GM19455 (cell line): ENCODE results near the gene ZNF236.
"Not testable (repeated sequence)": the region's sequence is repeated elsewhere in the genome, so short reads cannot be mapped to it uniquely, and the experiment has no call there.

Experiments
- ATAC-seq: cut with Tn5 transposase; IDR thresholded peaks from one replicate; pipeline ENCODE4 v1.9.1; 2021; ENCODE audit not compliant: unreplicated experiment

ZNF236 gene

DNA sequence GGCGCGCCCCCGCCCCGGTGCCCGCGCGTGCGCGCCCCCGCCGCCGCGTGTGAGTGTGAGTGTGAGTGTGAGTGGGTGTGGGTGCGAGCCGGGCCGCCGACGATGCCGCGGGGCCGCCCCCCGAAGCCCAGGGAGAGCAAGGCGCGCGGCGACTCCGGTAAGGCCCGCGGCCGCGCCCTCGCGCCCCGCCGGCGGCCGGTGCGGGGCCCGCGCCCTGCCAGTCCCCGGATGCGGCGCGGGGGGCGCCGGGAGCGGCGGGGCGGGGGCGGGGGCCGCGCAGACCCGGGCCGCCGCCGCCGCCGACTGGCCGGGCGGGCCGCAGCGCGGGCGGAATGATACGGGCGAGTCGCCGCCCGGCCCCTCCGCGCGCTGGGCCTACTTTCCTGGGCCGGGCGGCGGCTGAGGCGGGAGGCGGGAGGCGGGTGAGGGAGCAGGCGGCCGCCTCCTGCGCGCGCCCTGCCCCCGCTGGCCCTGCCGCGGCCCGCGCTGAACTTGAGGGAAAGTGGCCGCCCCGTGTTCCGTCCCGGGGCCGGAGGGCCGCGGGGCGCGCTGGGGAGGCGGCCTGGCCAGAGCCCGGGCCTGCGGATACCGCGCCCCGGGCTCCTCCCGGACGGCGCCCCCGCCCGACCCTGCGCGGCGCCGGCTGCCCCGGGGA, at the start of gene ZNF236:
Gene ZNF236 (plus strand): TSS at position 52 of the 655 bp plus-strand sequence. CDS start 51 bp downstream, at position 103.
- peak; percentile 32 for ATAC-seq

DNA sequence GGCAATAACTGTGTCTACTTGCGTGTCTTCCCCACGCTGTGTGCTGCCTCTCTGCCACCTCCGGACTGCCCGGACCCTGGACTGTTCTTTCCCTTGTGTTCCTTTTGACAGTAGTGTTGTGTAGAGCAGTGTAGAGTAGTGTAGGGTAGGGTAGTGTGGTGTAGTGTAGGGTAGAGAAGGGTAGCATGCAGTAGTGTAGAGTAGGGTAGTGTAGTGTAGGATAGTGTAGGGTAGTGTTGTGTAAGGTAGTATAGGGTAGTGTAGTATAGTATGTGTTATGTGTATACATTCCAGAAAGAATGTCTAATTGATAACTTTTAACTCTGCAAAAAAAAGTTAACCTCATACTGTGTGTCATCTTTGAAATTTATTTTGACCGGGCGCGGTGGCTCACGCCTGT, 49.7 kb upstream of the ZNF236 start:
- no peak for ATAC-seq

DNA sequence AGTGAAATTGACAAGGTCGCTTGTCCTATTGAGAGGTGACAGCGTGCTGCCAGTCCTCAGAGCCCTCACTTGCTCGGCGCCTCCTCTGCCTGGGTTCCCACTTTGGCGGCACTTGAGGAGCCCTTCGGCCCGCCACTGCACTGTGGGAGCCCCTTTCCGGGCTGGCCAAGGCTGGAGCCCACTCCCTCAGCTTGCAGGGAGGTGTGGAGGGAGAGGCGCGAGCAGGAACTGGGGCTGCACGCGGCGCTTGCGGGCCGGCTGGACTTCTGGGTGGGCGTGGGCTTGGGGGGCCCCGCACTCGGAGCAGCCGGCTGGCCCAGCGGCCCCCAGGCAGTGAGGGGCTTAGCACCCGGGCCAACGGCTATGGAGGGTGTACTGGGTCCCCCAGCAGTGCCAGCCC, 45.3 kb upstream of the ZNF236 start:
- ATAC-seq = not testable (repeated sequence)

DNA sequence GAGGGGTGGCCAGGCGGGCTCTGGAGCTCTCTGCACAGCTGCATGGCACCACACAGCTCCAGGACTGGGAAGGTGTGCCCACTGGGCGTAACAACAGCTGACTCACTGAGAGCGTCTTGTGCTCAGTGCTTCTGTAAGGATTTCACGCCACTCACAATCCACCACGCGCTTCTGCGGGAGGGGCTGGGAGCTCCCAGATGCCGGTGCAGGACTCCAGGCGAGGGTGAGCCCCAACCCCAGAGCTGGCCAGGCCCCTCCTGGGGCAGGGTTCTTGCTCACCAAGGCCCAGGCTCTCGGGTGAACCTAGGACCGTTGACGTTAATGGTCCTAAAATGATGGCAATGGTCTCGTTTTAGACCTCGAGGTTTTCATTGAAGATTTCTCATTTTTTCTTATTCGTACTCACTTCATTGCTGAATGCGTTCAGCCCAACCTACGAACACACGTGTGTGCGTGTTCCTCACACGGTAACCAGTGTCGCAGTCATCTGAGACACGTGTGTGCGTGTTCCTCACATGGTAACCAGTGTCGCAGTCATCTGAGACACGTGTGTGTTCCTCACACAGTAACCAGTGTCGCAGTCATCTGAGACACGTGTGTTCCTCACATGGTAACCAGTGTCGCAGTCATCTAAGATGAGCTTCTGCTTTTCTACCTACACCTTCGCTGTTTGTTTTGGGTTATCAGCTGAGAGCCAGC, 38.4 kb upstream of the ZNF236 start:
- no peak for ATAC-seq

DNA sequence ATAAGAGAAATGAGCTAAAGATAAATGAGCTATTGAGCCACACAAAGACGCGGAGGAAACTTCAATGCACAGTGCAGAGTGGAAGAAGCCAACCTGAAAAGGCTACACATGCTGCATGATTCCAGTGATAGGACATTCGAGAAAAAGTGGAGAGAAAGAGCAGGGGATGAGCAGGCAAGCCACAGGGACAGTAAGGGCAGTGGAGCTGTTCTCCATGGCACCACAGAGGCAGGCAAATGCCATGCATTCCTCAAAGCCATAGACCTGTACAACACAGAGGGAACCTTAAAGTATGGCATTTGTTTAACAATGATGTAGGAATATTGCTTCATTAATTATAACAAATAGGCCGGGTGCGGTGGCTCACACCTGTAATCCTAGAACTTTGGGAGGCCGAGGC, 36.5 kb upstream of the ZNF236 start:
- ATAC-seq = no peak

DNA sequence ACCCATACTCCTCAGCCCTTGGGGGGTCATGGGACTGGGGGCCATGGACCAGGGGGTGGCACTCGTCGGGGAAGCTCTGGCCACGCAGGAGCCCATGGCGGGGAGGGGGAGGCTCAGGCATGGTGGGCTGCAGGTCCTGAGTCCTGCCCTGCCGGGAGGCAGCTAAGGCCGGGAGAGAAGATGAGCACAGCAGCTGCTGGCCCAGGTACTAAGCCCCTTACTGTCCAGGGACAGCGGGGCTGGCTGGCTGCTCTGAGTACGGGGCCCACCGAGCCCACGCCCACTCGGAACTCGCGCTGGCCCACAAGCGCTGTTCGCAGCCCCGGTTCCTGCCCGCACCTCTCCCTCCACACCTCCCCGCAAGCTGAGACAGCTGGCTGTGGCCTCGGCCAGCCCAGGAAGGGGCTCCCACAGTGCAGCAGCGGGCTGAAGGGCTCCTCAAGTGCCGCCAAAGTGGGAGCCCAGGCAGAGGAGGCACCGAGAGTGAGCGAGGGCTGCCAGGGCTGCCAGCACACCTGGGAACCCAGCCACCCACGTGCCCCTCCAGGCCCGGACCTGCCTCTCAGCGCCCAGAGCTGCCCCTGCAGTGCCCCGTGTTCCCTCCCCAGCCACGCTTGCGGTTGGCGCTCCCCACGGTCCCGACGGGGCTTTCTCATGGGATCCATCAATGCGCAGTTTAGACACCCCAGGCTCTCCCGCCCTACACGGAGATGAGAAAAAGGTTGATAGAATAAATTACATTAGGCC, 33.6 kb upstream of the ZNF236 start:
- no peak for ATAC-seq

DNA sequence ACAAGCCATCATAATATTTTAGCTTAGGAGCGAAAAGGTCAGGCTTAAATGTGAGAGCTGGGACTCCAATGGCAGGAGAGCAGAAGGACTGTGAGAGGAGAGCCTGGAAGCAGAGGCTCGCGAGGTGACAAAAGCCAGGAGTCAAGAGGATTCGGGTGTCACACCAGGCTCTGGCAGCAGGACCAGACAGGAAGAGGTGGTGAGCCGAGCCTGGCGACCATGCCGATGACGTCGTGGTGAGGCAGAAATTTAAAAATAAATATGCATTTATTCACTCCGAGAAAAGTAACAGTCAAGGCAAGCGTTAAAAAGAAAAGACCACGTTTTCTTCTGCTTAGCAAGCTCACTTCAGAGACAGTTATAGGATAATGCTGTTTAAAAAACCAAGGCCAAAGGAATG, 31.3 kb upstream of the ZNF236 start:
- no peak for ATAC-seq

DNA sequence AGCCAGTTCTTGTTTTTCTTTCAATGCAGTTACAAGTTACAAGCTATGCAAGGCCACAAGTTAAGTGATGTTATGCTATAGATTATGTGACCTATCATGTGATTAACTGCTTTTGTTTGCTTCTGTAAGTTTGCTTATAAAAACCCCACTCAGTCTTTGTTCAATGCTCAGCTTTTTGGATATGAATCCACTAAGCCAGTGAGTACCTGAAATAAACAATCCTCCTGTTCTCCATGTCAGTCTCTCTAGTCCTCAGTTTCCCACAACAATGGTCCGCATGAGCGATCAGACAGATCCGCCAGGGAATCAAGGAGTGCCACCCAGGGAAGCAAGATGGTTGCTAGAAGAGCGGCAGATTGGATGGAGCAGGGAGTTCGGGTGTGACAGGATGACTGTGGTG, 30.7 kb upstream of the ZNF236 start:
- ATAC-seq = no peak

DNA sequence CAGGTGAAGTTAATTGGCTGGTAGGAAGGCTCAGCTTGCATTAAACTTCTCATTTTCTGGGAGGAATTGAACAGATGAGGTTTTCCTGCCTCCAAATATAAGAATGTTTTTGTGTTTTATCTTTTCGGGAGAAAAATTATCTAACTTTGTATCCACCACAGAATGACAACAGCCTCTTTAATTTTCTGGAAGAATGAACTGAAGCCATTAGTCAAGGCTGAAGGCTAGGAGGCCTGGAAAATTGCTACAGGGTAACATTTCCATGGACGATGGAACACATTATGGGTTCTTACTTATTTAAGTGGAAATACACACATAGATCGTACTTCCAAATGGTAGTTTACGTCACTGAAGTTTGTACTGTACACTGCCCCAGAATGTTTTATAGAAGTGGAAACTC, 28.0 kb upstream of the ZNF236 start:
- no peak for ATAC-seq

DNA sequence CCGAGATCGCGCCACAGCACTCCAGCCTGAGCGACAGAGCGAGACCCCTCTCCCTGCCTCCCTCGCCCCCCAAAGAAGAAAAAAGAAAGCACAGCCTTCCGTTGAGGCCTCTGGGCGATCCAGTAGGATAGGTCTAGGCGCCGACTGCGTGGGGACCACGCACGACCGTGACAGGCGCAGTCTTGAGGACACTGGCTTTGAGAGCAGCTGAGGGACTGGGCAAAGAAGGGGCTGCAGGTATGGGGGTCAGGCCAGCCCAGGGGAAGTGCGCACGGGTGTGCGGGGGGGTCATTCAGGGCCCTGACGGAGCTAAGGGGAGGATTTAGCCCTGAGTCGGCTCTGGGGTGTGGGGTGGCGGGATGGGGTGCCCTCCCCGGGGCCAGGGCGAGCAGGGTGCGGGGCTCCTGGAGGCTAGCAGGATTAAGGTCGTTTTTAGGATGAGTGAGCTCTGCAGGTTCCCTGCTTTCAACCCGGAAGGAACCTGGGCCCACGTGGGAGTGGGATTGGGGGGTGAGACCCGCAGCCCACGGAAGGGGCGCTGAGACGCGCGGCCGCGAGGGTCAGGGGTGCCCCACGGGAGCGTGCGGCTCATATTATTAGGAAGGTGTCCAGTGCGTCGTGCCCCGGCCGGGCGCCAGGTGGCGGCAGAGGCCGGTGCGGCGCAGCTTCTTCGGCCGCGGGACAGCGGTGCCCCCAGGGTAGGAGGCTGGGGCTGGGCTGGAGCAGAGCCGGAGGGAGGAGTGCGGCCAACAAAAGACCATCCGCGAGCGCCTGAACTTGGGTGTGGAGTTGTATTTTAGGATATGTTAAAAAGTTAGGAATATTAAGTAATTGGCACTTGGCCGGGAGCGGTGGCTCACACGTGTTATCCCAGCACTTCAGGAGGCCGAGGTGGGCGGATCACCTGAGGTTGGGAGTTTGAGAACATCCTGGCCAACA, 20.5 kb upstream of the ZNF236 start:
- ATAC-seq = peak; percentile 93

DNA sequence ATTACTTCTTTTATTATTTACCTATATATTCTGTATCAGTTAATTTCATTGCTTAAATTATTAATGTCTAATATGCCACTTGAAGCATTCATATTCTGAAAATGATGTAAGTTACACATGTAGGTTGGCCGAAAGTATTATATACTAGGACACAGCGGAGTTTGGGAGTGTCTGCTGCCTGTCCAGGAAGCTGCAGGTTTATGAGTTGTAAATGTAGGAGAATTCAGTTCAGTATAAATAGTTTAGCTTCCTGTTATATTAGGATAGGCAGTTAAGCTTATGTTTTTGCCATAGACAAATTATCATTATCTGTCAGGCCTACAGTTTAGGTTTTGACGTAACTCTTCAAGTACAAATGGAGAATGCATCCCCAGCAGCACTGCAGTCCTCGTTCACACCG, 18.9 kb upstream of the ZNF236 start:
- no peak for ATAC-seq

DNA sequence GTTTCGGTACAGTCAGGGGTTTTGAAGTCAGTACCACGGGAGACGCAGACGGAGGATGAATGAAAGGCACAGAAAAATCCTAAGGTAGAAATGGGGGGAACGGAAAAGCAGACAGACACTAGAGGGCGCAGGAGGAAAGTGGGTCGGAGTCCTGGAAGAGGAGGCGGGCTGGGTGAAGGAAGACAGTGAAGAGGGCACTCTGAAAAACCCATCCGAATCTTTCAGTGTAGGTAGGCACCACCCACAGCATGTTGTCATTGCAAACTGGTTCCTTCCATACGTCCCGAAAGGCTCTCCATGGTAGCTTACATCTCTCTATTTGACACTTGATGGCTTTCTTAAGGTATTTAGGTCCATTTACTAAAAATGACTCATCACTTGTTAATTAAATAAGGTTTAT, 18.5 kb upstream of the ZNF236 start:
- peak; percentile 61 for ATAC-seq

DNA sequence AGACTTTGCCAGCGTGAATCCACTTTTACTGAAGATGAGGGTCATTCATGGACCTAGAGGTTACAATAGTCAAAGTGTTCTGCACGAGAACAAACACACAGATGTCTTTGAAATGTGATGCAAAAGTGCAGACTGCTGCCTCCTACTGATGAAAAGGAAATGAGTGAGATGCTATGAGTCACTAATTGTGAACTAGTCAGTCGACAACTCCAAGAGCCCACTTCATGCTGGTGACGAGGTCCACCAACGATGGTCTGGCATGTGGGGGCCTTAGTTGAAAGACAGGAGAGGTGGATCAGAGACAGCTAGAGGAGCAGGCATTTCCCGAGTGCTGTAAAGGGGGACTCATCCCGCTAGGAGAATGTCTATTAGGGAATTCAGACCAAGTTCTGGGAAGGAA, 17.1 kb upstream of the ZNF236 start:
- ATAC-seq = no peak

DNA sequence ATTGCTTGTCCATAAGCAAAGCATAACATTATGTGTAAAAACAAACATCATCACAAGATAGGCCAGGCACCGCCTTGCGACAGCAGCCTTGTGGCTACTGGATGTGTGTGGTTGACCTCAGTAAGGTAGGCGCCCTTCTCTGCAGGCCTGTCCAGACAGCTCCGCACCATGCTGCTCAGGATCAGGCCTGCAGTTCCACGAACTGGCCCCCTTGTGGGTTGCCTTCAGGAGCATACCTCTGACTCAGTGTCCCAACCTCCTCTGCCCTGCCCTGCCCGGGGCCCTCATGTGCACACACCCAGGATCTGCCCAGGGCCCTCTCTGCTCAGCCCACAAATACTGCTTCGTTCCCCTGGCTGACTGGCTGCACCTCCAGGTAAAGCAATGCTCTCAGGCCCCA, 16.1 kb upstream of the ZNF236 start:
- no peak for ATAC-seq

DNA sequence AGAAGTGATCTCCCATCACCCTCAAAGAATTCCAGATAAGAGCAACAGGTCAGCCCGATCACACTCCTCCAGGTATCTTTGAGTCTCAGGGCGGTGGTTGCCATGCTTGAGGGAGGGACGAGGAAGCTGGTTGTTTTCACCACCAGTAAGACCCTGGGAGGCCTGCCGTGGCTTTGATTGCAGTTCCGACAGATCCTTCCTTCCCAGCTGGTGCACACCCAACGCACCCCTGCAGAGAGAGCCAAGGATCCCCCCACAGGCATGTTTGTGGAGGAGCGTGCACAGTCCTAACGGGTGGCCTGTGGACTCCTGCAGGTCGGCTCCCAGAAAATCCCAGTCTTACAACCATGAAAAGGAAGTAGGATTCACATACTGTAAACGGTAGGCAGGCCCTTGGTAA, 13.8 kb upstream of the ZNF236 start:
- ATAC-seq = no peak

DNA sequence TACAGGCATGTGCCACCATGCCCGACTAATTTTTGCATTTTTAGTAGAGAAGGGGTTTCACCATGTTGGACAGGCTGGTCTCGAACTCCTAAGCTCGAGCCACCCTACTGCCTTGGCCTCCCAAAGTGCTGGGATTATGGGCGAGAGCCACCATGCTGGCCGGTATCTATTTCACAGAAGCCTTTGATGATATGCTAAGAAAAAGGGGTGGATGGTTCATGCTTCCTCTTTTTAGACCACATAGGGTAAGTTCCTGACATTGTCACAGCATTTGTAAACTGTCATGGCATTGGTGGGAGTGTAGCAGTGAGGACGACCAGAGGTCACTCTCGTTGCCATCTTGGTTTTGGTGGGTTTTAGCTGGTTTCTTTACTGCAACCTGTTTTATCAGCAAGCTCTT, 10.8 kb upstream of the ZNF236 start:
- not testable (repeated sequence) for ATAC-seq

DNA sequence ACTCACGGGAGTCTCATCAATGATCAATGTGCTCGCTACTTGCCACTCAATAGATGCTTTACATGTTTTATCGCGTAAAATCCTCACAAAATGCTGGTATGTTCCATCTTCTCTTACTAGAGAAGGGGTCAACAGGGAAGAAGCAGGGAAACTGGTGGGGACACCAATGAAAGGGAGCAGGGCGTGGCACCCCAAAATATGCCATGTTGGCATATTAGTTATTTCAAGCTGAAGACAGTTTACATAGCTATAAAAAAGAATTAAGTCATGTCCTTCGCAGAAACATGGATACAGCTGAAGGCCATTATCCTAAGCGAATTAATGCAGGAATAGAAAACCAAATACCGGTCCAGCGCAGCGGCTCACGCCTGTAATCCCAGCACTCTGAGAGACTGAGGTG, 8.1 kb upstream of the ZNF236 start:
- no peak for ATAC-seq

DNA sequence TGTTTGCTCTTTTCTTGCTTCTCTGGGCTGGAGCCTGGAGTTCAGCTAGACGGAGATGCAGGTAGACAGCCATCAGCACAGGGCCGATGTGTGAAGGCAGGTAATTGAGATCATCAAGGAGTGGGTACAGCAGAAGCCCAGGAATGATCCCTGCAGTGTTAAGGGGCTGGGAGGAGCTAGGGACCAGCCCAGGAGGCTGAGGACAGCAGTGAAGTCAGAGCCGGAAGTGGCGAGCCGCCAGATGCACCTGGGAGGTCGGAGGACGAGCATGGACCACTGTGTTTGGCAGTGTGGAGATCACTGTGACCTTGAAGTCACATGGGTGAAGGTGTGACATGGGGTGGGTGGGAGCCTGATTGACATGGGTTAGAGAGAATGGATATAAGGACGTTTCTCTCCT, 6.2 kb upstream of the ZNF236 start:
- no peak for ATAC-seq

DNA sequence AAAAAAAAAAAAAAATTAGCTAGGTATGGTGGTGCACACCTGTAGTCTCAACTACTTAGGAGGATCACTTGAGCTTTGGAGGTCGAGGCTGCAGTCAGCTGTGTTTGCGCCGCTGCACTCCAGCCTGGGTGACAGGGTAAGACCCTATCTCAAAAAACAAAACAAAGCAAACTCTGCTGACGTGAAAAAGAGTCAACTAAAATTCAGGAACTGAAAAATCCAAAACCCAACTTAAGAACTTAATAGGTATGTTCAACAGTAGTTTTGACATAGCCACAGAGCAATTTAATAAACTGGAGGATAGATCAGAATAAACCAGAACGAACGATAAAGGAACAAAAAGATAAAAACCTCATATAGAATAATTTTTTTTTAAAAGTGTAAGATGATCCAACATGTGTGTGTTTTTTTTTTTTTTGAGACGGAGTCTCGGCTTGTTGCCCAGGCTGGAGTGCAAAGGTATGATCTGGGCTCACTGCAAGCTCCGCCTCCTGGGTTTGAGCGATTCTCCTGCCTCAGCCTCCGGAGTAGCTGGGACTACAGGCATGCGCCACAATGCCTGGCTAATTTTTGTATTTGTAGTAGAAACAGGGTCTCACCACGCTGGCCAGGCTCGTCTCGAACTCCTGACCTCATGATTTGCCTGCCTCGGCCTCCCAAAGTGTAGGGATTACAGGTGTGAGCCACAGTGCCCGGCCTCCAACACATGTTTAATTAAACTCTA, 4.3 kb upstream of the ZNF236 start:
- no peak for ATAC-seq

DNA sequence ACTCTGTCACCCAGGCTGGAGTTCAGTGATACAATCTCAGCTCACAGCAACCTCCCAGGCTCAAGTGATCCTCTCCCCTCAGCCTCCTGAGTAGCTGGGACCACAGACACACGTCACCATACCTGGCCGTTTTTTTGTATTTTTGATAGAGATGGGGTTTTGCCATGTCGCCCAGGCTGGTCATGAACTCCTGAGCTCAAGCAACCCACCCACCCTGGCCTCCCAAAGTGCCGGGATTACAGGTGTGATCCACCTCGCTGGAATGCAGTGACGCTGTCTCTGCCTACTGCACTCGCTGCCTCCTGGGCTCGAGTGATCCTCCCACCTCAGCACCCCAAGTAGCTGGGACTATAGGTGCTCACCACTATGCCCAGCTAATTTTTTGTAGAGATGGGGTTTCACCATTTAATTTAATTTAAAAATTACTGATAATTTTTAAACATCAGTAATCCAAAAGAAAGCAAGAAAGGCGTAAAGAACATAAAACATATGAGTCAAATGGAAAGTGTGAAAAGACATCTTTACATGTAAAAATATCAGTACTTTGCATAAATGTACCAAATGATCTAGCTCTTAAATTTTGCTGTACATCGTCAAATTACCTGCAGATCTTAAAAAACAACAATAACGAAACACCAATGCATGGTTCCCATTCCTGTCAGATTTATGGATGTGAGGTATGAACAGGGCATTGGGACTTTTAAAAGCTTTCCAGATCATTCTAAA, 2.8 kb upstream of the ZNF236 start:
- no peak for ATAC-seq
